ENCODE data around the gene SRBD1.

- TF ChIP-seq CTCF (IDR thresholded peaks at IDR 0.05) (no peak), POLR2A (IDR thresholded peaks at IDR 0.05) (no peak)
These were observed 258.6 kb downstream of the SRBD1 start for GRCh38 chr2:45352506-45352905.

All from lower leg skin (tissue), 3 donors.